HepG2 (cell line): ENCODE measurements around the gene ARMC10.

Source experiments
- CBX2 ChIP-seq, 2 experiments: fragments of 200-600 bp in 1 of 2; sonication (generic); formaldehyde crosslinking in 1 of 2; IDR thresholded peaks; 2 replicates each; pipeline versions ENCODE4 v1.7.0 to v1.8.1; 2018 to 2022; ENCODE audit warnings: low read depth in 2 of 2, low read length in 1 of 2, mild to moderate bottlenecking in 1 of 2, missing genetic modification reagents in 1 of 2
- CTCF ChIP-seq: sonication (generic); formaldehyde crosslinking; IDR thresholded peaks from 2 replicates; pipeline ENCODE4 v1.5.0; 2020; ENCODE audit warnings: mild to moderate bottlenecking, missing genetic modification reagents, moderate library complexity
- HMG20A ChIP-seq: IDR thresholded peaks from 2 replicates; pipeline ENCODE4 v1.6.1; 2016; ENCODE audit warnings: borderline replicate concordance
- MAZ ChIP-seq, 2 experiments: sonication (generic) in 1 of 2; formaldehyde crosslinking in 1 of 2; IDR thresholded peaks; 2 replicates each; pipeline versions ENCODE4 v1.5.0 to v1.6.1; 2012 to 2020; ENCODE audit warnings: low read depth in 2 of 2, mild to moderate bottlenecking in 2 of 2, borderline replicate concordance in 1 of 2, improper control_type of control experiment in 1 of 2, low read length in 1 of 2, missing genetic modification reagents in 1 of 2, moderate library complexity in 1 of 2
- RNF219 ChIP-seq: sonication (generic); formaldehyde crosslinking; IDR thresholded peaks from 2 replicates; pipeline ENCODE4 v1.5.0; 2020; ENCODE audit warnings: mild to moderate bottlenecking, missing genetic modification reagents
- TFDP1 ChIP-seq: IDR thresholded peaks from 2 replicates; pipeline ENCODE4 v1.6.1; 2016; ENCODE audit warnings: missing compliant biosample characterization, missing genetic modification reagents, borderline replicate concordance

DNA sequence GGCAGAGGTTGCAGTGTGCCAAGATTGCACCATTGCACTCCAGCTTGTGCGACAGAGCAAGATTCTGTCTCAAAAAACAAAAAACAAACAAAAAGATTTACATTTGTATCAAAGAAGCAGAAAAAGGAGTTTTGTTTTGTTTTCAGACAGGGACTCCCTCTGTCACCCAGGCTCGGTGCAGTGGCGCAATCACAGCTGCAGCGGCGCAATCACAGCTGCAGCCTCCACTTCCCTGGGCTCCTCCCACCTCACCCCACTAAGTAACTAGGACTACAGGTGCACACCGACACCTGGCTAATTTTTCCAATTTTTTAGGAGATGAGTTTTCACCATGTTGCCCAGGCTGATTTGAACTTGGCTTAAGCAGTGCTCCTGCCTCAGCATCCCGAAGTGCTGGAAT, 1.8 kb downstream of the ARMC10 start:
- TF ChIP-seq HMG20A (CRISPR knock-in tag): no peak
- no peak for TF ChIP-seq CTCF
- no peak for TF ChIP-seq RNF219 (CRISPR knock-in tag)
- TF ChIP-seq CBX2 (IDR thresholded peaks at IDR 0.05; ENCODE audit: low read depth, low read length): no peak
- no peak for TF ChIP-seq CBX2 (CRISPR knock-in tag; IDR thresholded peaks at IDR 0.05; ENCODE audit: low read depth)
- no peak for TF ChIP-seq TFDP1
- TF ChIP-seq MAZ (IDR thresholded peaks at IDR 0.05; ENCODE audit: borderline replicate concordance, low read depth, low read length): no peak
- no peak for TF ChIP-seq MAZ (CRISPR knock-in tag; IDR thresholded peaks at IDR 0.05; ENCODE audit: low read depth)
